Activated CD8-positive, alpha-beta memory T cell treated with anti-CD3 and anti-CD28 coated beads, Interleukin-2, amount 50 U/mL, for 1 hour (primary cell): ENCODE measurements around the gene LFNG.

Experiments used
- DNase-seq: peaks from one replicate; pipeline ENCODE4 v3.0.0-alpha.2; 2020; ENCODE audit errors: extremely low read depth

Gene LFNG

GRCh38 chr7:2517678-2518507 is 1.7 kb upstream of the LFNG start:
- DNase-seq = no peak

GRCh38 chr7:2518737-2519118 is 846 bp upstream of the LFNG start:
- no peak for DNase-seq

GRCh38 chr7:2520131-2520760 is 672 bp downstream of the LFNG start:
- no peak for DNase-seq

GRCh38 chr7:2520761-2521290 is 1.3 kb downstream of the LFNG start:
- DNase-seq = no peak

- DNase-seq = no peak
Observed at GRCh38 chr7:2521341-2521745, 1.8 kb downstream of the LFNG start.

- no peak for DNase-seq
Observed at GRCh38 chr7:2521952-2522591, 2.5 kb downstream of the LFNG start.

- no peak for DNase-seq
Observed at GRCh38 chr7:2522780-2523433, 3.3 kb downstream of the LFNG start.

- DNase-seq = no peak
Observed at GRCh38 chr7:2523461-2523936, 3.9 kb downstream of the LFNG start.

GRCh38 chr7:2523941-2524807 is 4.6 kb downstream of the LFNG start:
- no peak for DNase-seq

GRCh38 chr7:2524808-2525657 is 5.5 kb downstream of the LFNG start:
- DNase-seq = no peak

GRCh38 chr7:2525658-2526630 is 6.4 kb downstream of the LFNG start:
- no peak for DNase-seq

- no peak for DNase-seq
Observed at GRCh38 chr7:2526659-2527504, 7.3 kb downstream of the LFNG start.

GRCh38 chr7:2527505-2528467 is 8.2 kb downstream of the LFNG start:
- no peak for DNase-seq

GRCh38 chr7:2528481-2529095 is 9.0 kb downstream of the LFNG start:
- no peak for DNase-seq

GRCh38 chr7:2529161-2530070 is 9.8 kb downstream of the LFNG start:
- no peak for DNase-seq
